Activated CD8-positive, alpha-beta memory T cell treated with anti-CD3 and anti-CD28 coated beads, Interleukin-2, amount 10 ng/mL, durations not matched to agents 7 days and 5 days (primary cell): Measurements from ENCODE around the gene SMC1B. TPM values are rescaled to one million over a fixed set of nuclear protein-coding genes. Genes with fewer than 3 reads are reported as not detected.

Source experiments
- ATAC-seq: fragments of 150-1000 bp; cut with Tn5 transposase; one replicate; pipeline ENCODE4 v1.10.0; 2021; ENCODE audit warnings: moderate library complexity
- CTCF ChIA-PET: fragments of 350-600 bp; sonication (Branson Sonifier 250); formaldehyde crosslinking; loops from one replicate; lab custom pipeline; 2021; ENCODE audit warnings: antibody characterized with exemption; lab: Charles Lee
- DNase-seq: peaks from one replicate; pipeline ENCODE4 v3.0.0-alpha.2; 2020
- H3K27ac Mint-ChIP-seq: one replicate; pipeline ENCODE4 v1.8.0; 2021; ENCODE audit warnings: mild to moderate bottlenecking, mixed read lengths
- H3K27me3 Mint-ChIP-seq: one replicate; pipeline ENCODE4 v1.8.0; 2021; ENCODE audit warnings: mixed read lengths
- H3K36me3 Mint-ChIP-seq: one replicate; pipeline ENCODE4 v1.8.0; 2021; ENCODE audit warnings: mild to moderate bottlenecking, mixed read lengths
- H3K4me1 Mint-ChIP-seq: one replicate; pipeline ENCODE4 v1.8.0; 2021; ENCODE audit warnings: mixed read lengths
- H3K4me3 Mint-ChIP-seq: one replicate; pipeline ENCODE4 v1.8.0; 2021; ENCODE audit warnings: mild to moderate bottlenecking, moderate library complexity, mixed read lengths
- H3K9me3 Mint-ChIP-seq: one replicate; pipeline ENCODE4 v1.8.0; 2022; ENCODE audit warnings: low read depth, mixed read lengths
- total RNA-seq, 2 experiments: library from RNA; stranded (reverse); gene quantifications; one replicate each; pipeline ENCODE4 v1.2.3, GENCODE V29; 2021

Gene SMC1B
- total RNA-seq, 2 experiments from 2014 or later: 0.68 to 2.4 TPM

DNA sequence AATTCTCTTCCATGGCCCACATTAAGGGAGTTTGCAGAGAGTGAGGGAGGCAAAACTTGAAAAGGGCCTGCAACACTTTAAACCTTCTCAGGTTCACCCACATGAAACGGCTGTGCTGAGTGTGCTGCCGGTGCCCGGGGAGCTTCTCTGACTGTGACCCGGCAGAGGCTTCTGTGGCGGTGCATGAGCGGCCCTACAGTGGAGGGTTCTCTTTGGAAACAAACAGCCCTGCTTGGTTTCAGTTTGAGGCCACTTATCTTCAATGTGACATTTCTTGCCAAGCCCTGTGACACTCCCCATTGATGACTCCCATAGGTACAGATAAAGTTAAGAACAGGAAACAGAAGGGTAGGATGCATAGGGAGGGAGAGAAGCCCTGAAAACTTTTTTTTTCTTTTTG, 71.9 kb downstream of the SMC1B start:
- peak; percentile 72 for DNase-seq
- peak overlapping the region; percentile 68 for H3K27ac Mint-ChIP-seq
- CTCF ChIA-PET: no interaction called here

DNA sequence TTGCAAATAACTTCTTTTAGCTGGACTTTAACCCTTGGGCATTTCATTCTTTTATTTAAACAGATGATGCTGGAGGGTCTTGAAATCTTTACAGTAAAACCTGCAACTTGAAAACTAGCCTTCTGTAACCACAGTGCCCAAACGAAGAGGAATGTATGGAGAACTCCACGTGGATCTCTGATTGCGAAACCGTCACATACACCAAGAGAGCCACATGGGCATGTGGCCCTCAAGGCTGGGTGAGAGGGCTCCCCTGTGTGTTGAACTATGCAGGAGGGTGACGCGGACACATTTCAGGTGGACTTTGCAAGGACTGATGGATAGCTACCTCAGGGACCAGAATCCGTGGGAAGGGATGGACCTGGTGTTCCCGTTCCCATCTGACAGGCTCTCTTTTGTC, 73.1 kb downstream of the SMC1B start:
- no peak for ATAC-seq
- DNase-seq: no peak
- H3K9me3 Mint-ChIP-seq: no peaks in the 10 kb centered on the region
- H3K4me3 Mint-ChIP-seq: no peak overlapping the region
- H3K4me1 Mint-ChIP-seq: peaks cover 12% of the 10 kb centered on the region
- no peak overlapping the region for H3K27ac Mint-ChIP-seq
- CTCF ChIA-PET: no interaction called here
- no peaks in the 10 kb centered on the region for H3K27me3 Mint-ChIP-seq
- peaks cover 41% of the 10 kb centered on the region for H3K36me3 Mint-ChIP-seq

More for the DNA sequence above, 71.9 kb downstream of the SMC1B start:
- Mint-ChIP-seq H3K4me3 (no peak overlapping the region), H3K9me3 (no peaks in the 10 kb centered on the region), H3K36me3 (peaks cover 30% of the 10 kb centered on the region), H3K27me3 (no peaks in the 10 kb centered on the region), H3K4me1 (peaks cover 11% of the 10 kb centered on the region)
- peak; percentile 86 for ATAC-seq

DNA sequence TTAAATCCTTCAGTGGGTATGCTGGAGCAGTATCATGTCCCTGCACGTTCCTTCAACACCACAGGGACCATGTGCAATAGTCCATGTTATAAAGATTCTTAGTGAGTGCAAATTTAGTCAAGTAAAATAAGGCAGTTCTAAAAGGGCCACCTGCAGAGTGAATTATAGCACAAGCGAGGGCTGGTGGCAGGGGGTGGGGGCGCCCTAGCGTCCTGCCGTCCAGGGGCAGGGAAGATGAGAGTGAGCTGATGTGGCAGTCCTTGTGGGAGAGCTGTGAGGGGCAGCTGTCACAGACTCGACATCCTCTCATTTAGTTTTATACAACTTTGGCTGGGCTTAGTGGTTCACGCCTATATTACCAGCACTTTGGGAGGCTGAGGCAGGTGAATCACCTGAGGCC, 74.6 kb downstream of the SMC1B start:
- Mint-ChIP-seq H3K4me3 (no peak overlapping the region), H3K27me3 (no peaks in the 10 kb centered on the region), H3K27ac (no peak overlapping the region), H3K4me1 (peaks cover 25% of the 10 kb centered on the region), H3K36me3 (peaks cover 51% of the 10 kb centered on the region), H3K9me3 (no peaks in the 10 kb centered on the region)
- ATAC-seq (no peak), DNase-seq (no peak)
- CTCF ChIA-PET: interaction anchor here (0.6 kb wide), 1 partner anchor 108 kb away, joined by 3 read pairs; no protein-coding TSS in a partner anchor

- H3K27me3 Mint-ChIP-seq: no peaks in the 10 kb centered on the region
- no peak for ATAC-seq
- no peak overlapping the region for H3K27ac Mint-ChIP-seq
- peaks cover 29% of the 10 kb centered on the region for H3K4me1 Mint-ChIP-seq
- CTCF ChIA-PET: no interaction called here
- no peak for DNase-seq
- peaks cover 51% of the 10 kb centered on the region for H3K36me3 Mint-ChIP-seq
- no peak overlapping the region for H3K4me3 Mint-ChIP-seq
- H3K9me3 Mint-ChIP-seq: no peaks in the 10 kb centered on the region
Measured at GRCh38 chr22:45337536-45337935, 75.9 kb downstream of the SMC1B start.

- no peak overlapping the region for H3K4me3 Mint-ChIP-seq
- H3K9me3 Mint-ChIP-seq: no peaks in the 10 kb centered on the region
- no peaks in the 10 kb centered on the region for H3K27me3 Mint-ChIP-seq
- peaks cover 29% of the 10 kb centered on the region for H3K4me1 Mint-ChIP-seq
- ATAC-seq: no peak
- DNase-seq: no peak
- peaks cover 54% of the 10 kb centered on the region for H3K36me3 Mint-ChIP-seq
- CTCF ChIA-PET: interaction anchor here (1.3 kb wide), 1 partner anchor 9 kb away, joined by 4 read pairs; no protein-coding TSS in a partner anchor
- no peak overlapping the region for H3K27ac Mint-ChIP-seq
Measured at GRCh38 chr22:45336971-45337431, 76.4 kb downstream of the SMC1B start.

DNA sequence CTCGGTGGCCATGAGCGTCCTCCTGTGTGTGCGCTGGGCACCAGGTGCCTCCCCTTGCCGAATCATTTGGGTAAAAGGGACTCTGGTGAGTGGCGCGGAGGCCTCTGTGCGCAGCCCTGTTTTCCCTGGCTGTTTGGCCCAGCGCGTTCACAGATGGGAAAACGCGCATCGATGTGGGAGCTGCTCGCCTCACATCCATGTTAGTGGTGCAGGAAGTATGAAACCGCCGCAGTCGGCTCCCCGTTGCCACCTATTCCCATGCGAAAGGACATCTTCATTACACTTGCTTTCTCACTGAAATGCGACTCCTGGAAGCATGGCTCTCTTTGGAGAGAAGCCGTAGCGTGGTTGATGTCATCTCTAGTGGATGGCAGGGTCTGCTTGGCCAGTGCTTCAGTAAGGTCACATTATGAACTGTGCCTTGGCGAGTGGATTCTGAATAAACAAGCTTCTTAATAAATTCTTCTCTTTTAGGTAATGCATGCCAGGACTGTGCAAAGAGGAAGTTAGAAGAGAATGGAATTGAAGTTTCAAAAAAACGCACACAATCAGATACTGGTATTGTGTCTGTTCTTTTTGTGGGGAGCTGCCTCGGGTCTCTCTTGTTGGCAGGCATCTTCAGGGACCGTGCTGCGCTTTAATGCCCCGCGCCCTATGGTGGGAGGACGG, 77.4 kb downstream of the SMC1B start:
- Mint-ChIP-seq H3K36me3 (peaks cover 50% of the 10 kb centered on the region), H3K4me1 (peaks cover 21% of the 10 kb centered on the region)
- CTCF ChIA-PET: interaction anchor here (1.3 kb wide), 1 partner anchor 10 kb away, joined by 4 read pairs; no protein-coding TSS in a partner anchor

GRCh38 chr22:45335021-45335818, 78.2 kb downstream of the SMC1B start:
- Mint-ChIP-seq H3K9me3 (no peaks in the 10 kb centered on the region), H3K27me3 (no peaks in the 10 kb centered on the region), H3K27ac (no peak overlapping the region), H3K4me1 (peaks cover 17% of the 10 kb centered on the region), H3K4me3 (no peak overlapping the region), H3K36me3 (peaks cover 46% of the 10 kb centered on the region)
- CTCF ChIA-PET: interaction anchor here (1.3 kb wide), 2 partner anchors 10 to 22 kb away, joined by 3 to 4 read pairs; no protein-coding TSS in a partner anchor
- DNase-seq: no peak
- no peak for ATAC-seq

More for the DNA sequence above, 77.4 kb downstream of the SMC1B start:
- Mint-ChIP-seq H3K27me3 (no peaks in the 10 kb centered on the region), H3K9me3 (no peaks in the 10 kb centered on the region), H3K27ac (no peak overlapping the region), H3K4me3 (no peak overlapping the region)
- DNase-seq: no peak
- no peak for ATAC-seq

DNA sequence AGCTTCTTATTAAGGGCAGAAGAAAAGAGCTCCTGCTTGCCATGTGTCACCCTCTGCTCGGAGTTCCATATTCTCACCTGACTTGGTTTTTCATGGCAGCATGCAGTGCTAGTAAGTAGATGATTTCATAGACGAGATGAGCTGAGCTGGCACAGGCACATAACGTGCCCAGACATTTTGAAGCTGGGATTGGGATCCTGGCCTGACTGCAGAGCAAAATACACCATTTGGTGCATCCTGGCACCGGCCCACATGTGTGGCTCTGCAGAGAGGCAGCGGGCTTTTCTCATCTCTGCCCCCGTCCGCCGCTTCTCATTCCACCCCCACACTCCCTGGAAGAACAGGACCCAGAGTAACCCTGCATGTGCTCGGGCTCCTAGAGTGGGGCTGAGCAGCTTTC, 78.9 kb downstream of the SMC1B start:
- Mint-ChIP-seq H3K27me3 (no peaks in the 10 kb centered on the region), H3K9me3 (no peaks in the 10 kb centered on the region), H3K27ac (no peak overlapping the region), H3K4me3 (no peak overlapping the region), H3K36me3 (peaks cover 41% of the 10 kb centered on the region), H3K4me1 (peaks cover 17% of the 10 kb centered on the region)
- ATAC-seq: no peak
- CTCF ChIA-PET: interaction anchor here (1.1 to 1.4 kb wide), 3 partner anchors 23 to 98 kb away, joined by 3 to 4 read pairs (median 3); no protein-coding TSS in a partner anchor
- DNase-seq: no peak

GRCh38 chr22:45334068-45334467, 79.3 kb downstream of the SMC1B start:
- ATAC-seq: peak; percentile 57
- Mint-ChIP-seq H3K27me3 (no peaks in the 10 kb centered on the region), H3K9me3 (no peaks in the 10 kb centered on the region), H3K4me1 (peaks cover 17% of the 10 kb centered on the region), H3K27ac (no peak overlapping the region), H3K36me3 (peaks cover 40% of the 10 kb centered on the region), H3K4me3 (no peak overlapping the region)
- peak; percentile 74 for DNase-seq
- CTCF ChIA-PET: interaction anchor here (1.1 to 1.4 kb wide), 3 partner anchors 23 to 99 kb away, joined by 3 to 4 read pairs (median 3); no protein-coding TSS in a partner anchor

GRCh38 chr22:45332001-45332400, 81.4 kb downstream of the SMC1B start:
- no peak for DNase-seq
- H3K36me3 Mint-ChIP-seq: peaks cover 47% of the 10 kb centered on the region
- no peak overlapping the region for H3K27ac Mint-ChIP-seq
- H3K9me3 Mint-ChIP-seq: no peaks in the 10 kb centered on the region
- H3K4me1 Mint-ChIP-seq: peaks cover 17% of the 10 kb centered on the region
- H3K27me3 Mint-ChIP-seq: no peaks in the 10 kb centered on the region
- H3K4me3 Mint-ChIP-seq: no peak overlapping the region
- ATAC-seq: no peak
- CTCF ChIA-PET: no interaction called here

DNA sequence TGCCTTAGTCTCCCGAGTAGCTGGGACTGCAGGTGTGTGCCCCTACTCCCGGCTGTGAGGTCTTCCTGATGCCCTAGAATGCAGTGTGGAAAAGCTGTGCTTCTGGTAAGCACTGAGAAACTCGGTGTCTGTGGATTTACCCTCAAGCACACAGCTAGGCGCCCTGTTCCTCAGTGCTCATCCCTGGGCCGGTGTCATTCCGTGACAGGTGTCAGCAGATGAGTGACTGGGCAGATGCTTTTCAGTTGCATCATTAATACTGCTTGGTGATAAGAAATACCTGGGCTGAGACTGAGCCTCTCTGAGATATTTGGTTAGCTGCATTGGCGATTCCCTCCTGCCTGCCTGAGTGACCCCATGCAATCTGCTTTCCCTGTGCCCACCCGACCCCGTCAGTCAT, 81.9 kb downstream of the SMC1B start:
- no peak overlapping the region for H3K4me3 Mint-ChIP-seq
- peaks cover 17% of the 10 kb centered on the region for H3K4me1 Mint-ChIP-seq
- no peak overlapping the region for H3K27ac Mint-ChIP-seq
- no peak for DNase-seq
- peaks cover 43% of the 10 kb centered on the region for H3K36me3 Mint-ChIP-seq
- H3K27me3 Mint-ChIP-seq: no peaks in the 10 kb centered on the region
- CTCF ChIA-PET: no interaction called here
- ATAC-seq: no peak
- no peaks in the 10 kb centered on the region for H3K9me3 Mint-ChIP-seq

DNA sequence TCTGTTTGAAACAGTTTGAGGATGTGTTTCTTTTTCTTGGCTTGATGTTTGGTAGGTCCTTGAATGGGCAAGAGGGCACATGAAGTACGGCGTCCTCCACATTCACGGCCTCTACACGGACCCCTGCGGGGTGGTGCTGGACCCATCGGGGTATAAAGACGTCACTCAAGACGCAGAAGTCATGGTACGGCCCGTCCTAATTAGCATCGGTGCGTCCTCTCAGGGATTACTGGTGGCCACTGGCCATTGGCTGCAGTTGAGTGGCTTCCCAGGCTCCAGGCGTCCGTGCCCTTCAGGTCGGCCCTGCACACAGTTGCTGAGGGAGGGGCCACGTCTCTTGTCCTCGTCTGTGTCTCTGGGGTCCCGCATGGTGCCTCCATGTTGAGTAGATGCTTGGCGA, 82.9 kb downstream of the SMC1B start:
- ATAC-seq (no peak), DNase-seq (no peak)
- CTCF ChIA-PET: no interaction called here
- no peak overlapping the region for H3K27ac Mint-ChIP-seq
- peaks cover 17% of the 10 kb centered on the region for H3K4me1 Mint-ChIP-seq
- peaks cover 40% of the 10 kb centered on the region for H3K36me3 Mint-ChIP-seq
- H3K9me3 Mint-ChIP-seq: no peaks in the 10 kb centered on the region
- no peaks in the 10 kb centered on the region for H3K27me3 Mint-ChIP-seq
- no peak overlapping the region for H3K4me3 Mint-ChIP-seq

DNA sequence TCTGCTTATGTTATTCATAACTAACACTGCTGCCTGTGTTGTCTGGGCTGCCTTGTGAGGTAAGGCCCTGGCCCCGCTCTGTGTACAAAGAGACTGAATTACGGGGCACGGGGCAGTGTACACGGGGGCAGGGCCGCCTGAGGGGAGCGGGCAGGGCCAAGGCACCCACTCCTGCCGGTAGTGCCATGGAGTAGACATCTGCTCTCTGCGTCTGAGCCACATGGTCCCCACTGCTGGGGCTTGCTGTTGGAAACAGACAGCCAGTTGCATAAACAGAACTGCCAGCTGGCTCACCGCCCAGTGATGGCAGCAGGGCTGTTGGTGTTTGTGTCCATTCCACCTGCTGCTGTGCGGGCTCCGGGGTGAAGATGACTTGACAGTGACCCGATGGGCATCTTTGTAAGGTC, 83.9 kb downstream of the SMC1B start:
- Mint-ChIP-seq H3K27me3 (no peaks in the 10 kb centered on the region), H3K4me3 (no peak overlapping the region), H3K9me3 (no peaks in the 10 kb centered on the region), H3K27ac (no peak overlapping the region), H3K4me1 (peaks cover 11% of the 10 kb centered on the region), H3K36me3 (peaks cover 41% of the 10 kb centered on the region)
- ATAC-seq (no peak), DNase-seq (no peak)
- CTCF ChIA-PET: no interaction called here
